HL-60 (cell line): ENCODE data around the gene TMEM30A.

Experiments
- DNase-seq, 2 experiments: peaks; one replicate each; pipeline ENCODE4 v3.0.0-alpha.2; 2010 to 2020; ENCODE audit warnings: low read depth in 1 of 2, low spot score in 1 of 2
- H3K27ac ChIP-seq: fragments of 250-450 bp; sonication (Bioruptor Pico); replicated peaks from 2 replicates; pipeline ENCODE4 v1.5.1; 2020; ENCODE audit warnings: mild to moderate bottlenecking, moderate library complexity
- H3K27me3 ChIP-seq: fragments of 250-450 bp; sonication (Bioruptor Pico); 2 replicates; pipeline ENCODE4 v1.5.1; 2021; ENCODE audit warnings: mild to moderate bottlenecking, moderate library complexity; ENCODE audit not compliant: insufficient read depth, poor library complexity, severe bottlenecking
- H3K4me3 ChIP-seq: replicated peaks from 2 replicates; pipeline ENCODE4 v1.5.1; 2011; ENCODE audit warnings: mild to moderate bottlenecking, control low read depth, low read length; ENCODE audit not compliant: insufficient read depth
- CTCF ChIP-seq: IDR thresholded peaks from one replicate; pipeline ENCODE4 v1.5.1; 2011; ENCODE audit warnings: low read length, control low read depth, inconsistent platforms; ENCODE audit not compliant: insufficient read depth
- GABPA ChIP-seq: IDR thresholded peaks from 2 replicates; pipeline ENCODE4 v1.6.1; 2012; ENCODE audit warnings: low read depth
- POLR2AphosphoS5 ChIP-seq: IDR thresholded peaks from 2 replicates; pipeline ENCODE4 v1.6.1; 2012; ENCODE audit warnings: low read depth
- REST ChIP-seq: IDR thresholded peaks from 2 replicates; pipeline ENCODE4 v1.6.1; 2012; ENCODE audit warnings: low read depth; ENCODE audit not compliant: insufficient replicate concordance
- SPI1 ChIP-seq: IDR thresholded peaks from 2 replicates; pipeline ENCODE4 v1.6.1; 2012; ENCODE audit warnings: low read depth, mild to moderate bottlenecking, borderline replicate concordance

Gene TMEM30A

GRCh38 chr6:75204217-75204958 is 80.2 kb downstream of the TMEM30A start:
- Histone ChIP-seq H3K4me3 (no peak overlapping the region), H3K27ac (no peak overlapping the region), H3K27me3 (peaks cover 73% of the 10 kb centered on the region)
- DNase-seq = peak in 1 of 2 experiments; percentile 39
- peak; percentile 10 for TF ChIP-seq CTCF
- TF ChIP-seq POLR2AphosphoS5 = no peak
- TF ChIP-seq GABPA = no peak

- TF ChIP-seq CTCF = no peak
- no peak for TF ChIP-seq SPI1
- no peak for TF ChIP-seq GABPA
- TF ChIP-seq REST = no peak
- no peak for TF ChIP-seq POLR2AphosphoS5
- peaks cover 72% of the 10 kb centered on the region for H3K27me3 ChIP-seq
- no peak for DNase-seq
- H3K27ac ChIP-seq = no peak overlapping the region
- no peak overlapping the region for H3K4me3 ChIP-seq
Measured at GRCh38 chr6:75203721-75204120, 80.9 kb downstream of the TMEM30A start.
